ENCODE data around the gene ABLIM3. TPM values are rescaled to one million over a fixed set of nuclear protein-coding genes. Genes with fewer than 3 reads are reported as not detected.

Gene ABLIM3
- total RNA-seq (2011; cell fraction: chromatin; rRNA removed; ENCODE audit: low replicate concordance), result 0.44 and 0.48 TPM in 2 replicates
- total RNA-seq (2011; cell fraction: nucleolus; rRNA removed), result 0.26 and 0.50 TPM in 2 replicates
- total RNA-seq (2011; cell fraction: nucleoplasm; rRNA removed), result 0.23 and 0.29 TPM in 2 replicates
- total RNA-seq (2014; rRNA removed) (0.08 and 0.14 TPM in 2 replicates), total RNA-seq (2014; rRNA removed; fragmentation: Illumina TruSeq; extraction: Trizol) (0.11 and 0.13 TPM in 2 replicates), total RNA-seq (2015; rRNA removed; fragmentation: Illumina TruSeq; extraction: Trizol) (0.04 and 0.08 TPM in 2 replicates), total RNA-seq (2021) (0.34 and 0.38 TPM in 2 replicates), polyA plus RNA-seq (2011; rRNA removed) (0.03 TPM in 2 replicates), polyA plus RNA-seq (2014; fragmentation: Illumina TruSeq; extraction: Trizol) (0.19 and 0.26 TPM in 2 replicates), polyA plus RNA-seq (2014; fragmentation: Nextera tagmentation; extraction: Ambion mirVana) (under 1 TPM; 0.08 to 0.10 TPM), polyA plus RNA-seq (2014; rRNA removed) (0.15 and 0.22 TPM in 2 replicates), polyA minus RNA-seq (2011; rRNA and poly(A)+ RNA removed) (0.11 TPM in 1 of 2 replicates, not detected in the other), Bru-seq, nascent RNA (percentile 17 among the genes with signal in this experiment), BruChase-seq, experiment 1, labeled RNA remaining after a 2-hour chase (percentile 22 among the genes with signal in this experiment), BruChase-seq, experiment 2, labeled RNA remaining after a 6-hour chase (percentile 20 among the genes with signal in this experiment)
- polyA plus RNA-seq (2011; cell fraction: cytosol; rRNA removed), result 0.07 TPM in 1 of 2 replicates, not detected in the other
- polyA plus RNA-seq (2011; cell fraction: nucleus; rRNA removed), result 0.10 TPM in 1 of 2 replicates, not detected in the other
- polyA plus RNA-seq (2012), result 0.46 and 7.8 TPM in 2 replicates
- polyA minus RNA-seq (2011; cell fraction: cytosol; rRNA and poly(A)+ RNA removed), result not detected in 2 replicates
- not detected in 2 replicates for polyA minus RNA-seq (2011; cell fraction: nucleus; rRNA and poly(A)+ RNA removed)
- long read RNA-seq, experiment 1, result 0 reads
- long read RNA-seq, experiment 2, partial matches to known transcripts, result 0 of 1 reads
- long read RNA-seq, experiment 2, other reads (novel, unspliced or antisense), result 1 of 1 reads
- long read RNA-seq, experiment 3, result 0 reads

- H3K27ac ChIP-seq (ENCODE audit: extremely low read depth, low read depth, low read length), result no peak within 1 kb of the TSS
- H3K4me1 ChIP-seq (replicated peaks in 1 of 2; ENCODE audit: control insufficient read depth in 2 of 2, insufficient read depth in 2 of 2, low read length in 2 of 2), result peaks cover 0 to 11% of the 10 kb centered on the region in 2 experiments; a peak in 2 of 5 replicates
- H3K36me3 ChIP-seq (ENCODE audit: control insufficient read depth, insufficient read depth, low read length), result no peaks in the 10 kb centered on the region
- H3K9me3 ChIP-seq (replicated peaks; ENCODE audit: control insufficient read depth, insufficient read depth, low read depth, low read length), result no peaks in the 10 kb centered on the region
- intact Hi-C loops (cut with micrococcal nuclease) (loop anchor here (1.0 to 5.0 kb wide), 5 partner anchors 88 to 421 kb away; no protein-coding TSS in a partner anchor), in situ Hi-C loops (cut with MboI) (loop anchor here (25.0 kb wide), 1 partner anchor 421 kb away; the partner anchor contains the start of gene CSNK1A1)
- H3K4me3 ChIP-seq, result peak within 1 kb of the TSS; percentile 45
- H3K9ac ChIP-seq (ENCODE audit: insufficient read depth in 1 of 2, low read depth in 2 of 2, low read length in 2 of 2), result peak within 1 kb of the TSS in 1 of 2 experiments; percentile 31; a peak in 2 of 4 replicates
- peak within 1 kb of the TSS; percentile 81 for H2AFZ ChIP-seq (ENCODE audit: low read depth, low read length)
- peak; percentile 99 for ATAC-seq
- FAIRE-seq, result peak; percentile 75
- ChIA-PET POLR2A (interaction anchor here (0.5 to 0.6 kb wide), 3 partner anchors 134 to 343 kb away, joined by 3 to 4 read pairs (median 3); no protein-coding TSS in a partner anchor), CTCF (ENCODE audit: low intra/inter-chr PET ratio) (interaction anchor here (2.0 kb wide), 1 partner anchor 128 kb away, joined by 10 read pairs; no protein-coding TSS in a partner anchor)
- no peaks in the 10 kb centered on the region for H4K20me1 ChIP-seq (replicated peaks; ENCODE audit: control insufficient read depth, insufficient read depth, low read length)
- peak; percentile 72 to 93 (median 90) for DNase-seq (ENCODE audit: extremely low read depth in 1 of 4, low spot score in 3 of 4)
- H3K27me3 ChIP-seq (ENCODE audit: control insufficient read depth in 2 of 2, insufficient read depth in 2 of 2, low read length in 2 of 2), result peaks cover 2 to 16% of the 10 kb centered on the region in 2 experiments; a peak in 2 of 5 replicates
- H3K4me2 ChIP-seq (ENCODE audit: insufficient read depth, low read length), result peak within 1 kb of the TSS; percentile 71
- BruUV-seq (replicated peaks), result no TSS peak
- H3K79me2 ChIP-seq (ENCODE audit: control insufficient read depth, insufficient read depth, low read length), result no peaks in the 10 kb centered on the region
- no peaks in the 10 kb centered on the region for H3K9me1 ChIP-seq (ENCODE audit: control insufficient read depth, insufficient read depth, low read length)
- WGBS (ENCODE audit: insufficient coverage, low coverage, missing lambda C conversion rate), result 10% methylated on average over 44 of the region's 54 CpGs
- TF ChIP-seq TFAP4 (CRISPR knock-in tag; IDR thresholded peaks at IDR 0.05; ENCODE audit: borderline replicate concordance) (peak; percentile 33; the same call in 1 of the 2 replicates), CXXC5 (CRISPR knock-in tag; IDR thresholded peaks at IDR 0.05) (peak; percentile 53), L3MBTL2 (IDR thresholded peaks at IDR 0.05) (peak; percentile 98), JUND (IDR thresholded peaks at IDR 0.05; ENCODE audit: borderline replicate concordance, low read depth, low read length) (0 out of 2 replicates have a peak, but pooled peaks have one; percentile 29), JUND (tag; IDR thresholded peaks at IDR 0.05; ENCODE audit: borderline replicate concordance, low read depth, low read length) (no peak), ZNF589 (CRISPR knock-in tag; IDR thresholded peaks at IDR 0.05; ENCODE audit: low read depth) (peak; percentile 78), ZNF175 (CRISPR knock-in tag; IDR thresholded peaks at IDR 0.05; ENCODE audit: low read depth) (peak; percentile 78; the same call in 1 of the 2 replicates), UBTF (IDR thresholded peaks at IDR 0.05; ENCODE audit: borderline replicate concordance in 1 of 2, low read depth in 2 of 2, low read length in 2 of 2) (0 out of 4 replicates have a peak, but pooled peaks of 1 of the 2 experiments have one; percentile 10), ZNF583 (CRISPR knock-in tag; IDR thresholded peaks at IDR 0.05) (peak; percentile 9; the same call in 1 of the 2 replicates), ATF1 (CRISPR knock-in tag; IDR thresholded peaks at IDR 0.05) (no peak), ATF1 (tag; IDR thresholded peaks at IDR 0.05) (peak; percentile 30; the same call in 1 of the 2 replicates), E2F3 (CRISPR knock-in tag; IDR thresholded peaks at IDR 0.05) (no peak)
Observed at GRCh38 chr5:149141224-149141956, at the start of gene ABLIM3. ABLIM3 (plus strand) TSS chr5:149141493; CDS start chr5:149142096, 603 bp downstream.

Data from K562 (cell line).